Eye (tissue), 1 donor: ENCODE measurements around the gene SYCP3.
"Not testable (repeated sequence)": the region's sequence is repeated elsewhere in the genome, so short reads cannot be mapped to it uniquely, and the experiment has no call there.

Source experiments
- DNase-seq: peaks from one replicate; pipeline ENCODE4 v3.0.0-alpha.2; 2015

SYCP3 gene

GRCh38 chr12:101710288-101710687 is 29.0 kb downstream of the SYCP3 start:
- no peak for DNase-seq

GRCh38 chr12:101707131-101707782 is 32.0 kb downstream of the SYCP3 start:
- no peak for DNase-seq

- DNase-seq, result no peak
Observed at GRCh38 chr12:101706403-101706802, 32.9 kb downstream of the SYCP3 start.

- DNase-seq, result no peak
Observed at GRCh38 chr12:101703487-101703886, 35.8 kb downstream of the SYCP3 start.

GRCh38 chr12:101700299-101700820 is 38.9 kb downstream of the SYCP3 start:
- DNase-seq, result no peak

- DNase-seq, result no peak
Observed at GRCh38 chr12:101698800-101699347, 40.4 kb downstream of the SYCP3 start.

- DNase-seq, result peak; percentile 83
Observed at GRCh38 chr12:101697930-101698799, 41.1 kb downstream of the SYCP3 start.

GRCh38 chr12:101697197-101697929 is 41.9 kb downstream of the SYCP3 start, which contains the start of gene CHPT1:
TSS of gene CHPT1 (plus strand) at chr12:101697640. CDS start at chr12:101697862, 222 bp downstream.
- peak; percentile 88 for DNase-seq

GRCh38 chr12:101696251-101697196 is 42.7 kb downstream of the SYCP3 start:
- no peak for DNase-seq

GRCh38 chr12:101695706-101696105 is 43.6 kb downstream of the SYCP3 start:
- no peak for DNase-seq

GRCh38 chr12:101694986-101695385 is 44.3 kb downstream of the SYCP3 start:
- DNase-seq, result no peak

GRCh38 chr12:101694297-101694848 is 44.9 kb downstream of the SYCP3 start:
- DNase-seq, result no peak

GRCh38 chr12:101691503-101692096 is 47.7 kb downstream of the SYCP3 start:
- no peak for DNase-seq

- DNase-seq, result no peak
Observed at GRCh38 chr12:101690544-101691098, 48.6 kb downstream of the SYCP3 start.

GRCh38 chr12:101686176-101686575 is 53.1 kb downstream of the SYCP3 start:
- DNase-seq, result no peak

GRCh38 chr12:101685092-101685491 is 54.2 kb downstream of the SYCP3 start:
- DNase-seq, result no peak

- DNase-seq, result not testable (repeated sequence)
Observed at GRCh38 chr12:101681627-101682026, 57.6 kb downstream of the SYCP3 start.

- no peak for DNase-seq
Observed at GRCh38 chr12:101680647-101681046, 58.6 kb downstream of the SYCP3 start.

GRCh38 chr12:101680240-101680639 is 59.0 kb downstream of the SYCP3 start:
- no peak for DNase-seq
